Measurements from ENCODE around the gene LHB.

DNA sequence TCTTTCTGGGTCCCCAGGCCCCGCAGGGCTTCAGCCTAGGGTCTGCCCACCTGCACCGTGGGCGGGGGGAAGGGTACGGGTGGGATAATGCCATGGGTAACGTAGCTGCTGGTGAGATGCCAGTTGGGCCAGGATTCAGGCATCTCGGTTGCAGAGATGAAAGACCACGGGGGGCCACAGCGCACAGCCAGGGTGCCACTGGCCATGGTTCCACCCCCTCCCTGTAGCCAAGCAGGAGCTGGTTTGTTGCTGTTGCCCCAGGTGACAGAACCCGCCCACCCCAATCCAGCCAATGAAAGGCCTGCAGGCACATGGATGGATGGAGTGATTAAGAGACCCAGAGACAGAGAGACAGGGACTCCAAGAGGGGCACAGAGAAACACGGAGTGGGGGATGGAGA, 41.7 kb upstream of the LHB start:
- TF ChIP-seq, protein P1, sequence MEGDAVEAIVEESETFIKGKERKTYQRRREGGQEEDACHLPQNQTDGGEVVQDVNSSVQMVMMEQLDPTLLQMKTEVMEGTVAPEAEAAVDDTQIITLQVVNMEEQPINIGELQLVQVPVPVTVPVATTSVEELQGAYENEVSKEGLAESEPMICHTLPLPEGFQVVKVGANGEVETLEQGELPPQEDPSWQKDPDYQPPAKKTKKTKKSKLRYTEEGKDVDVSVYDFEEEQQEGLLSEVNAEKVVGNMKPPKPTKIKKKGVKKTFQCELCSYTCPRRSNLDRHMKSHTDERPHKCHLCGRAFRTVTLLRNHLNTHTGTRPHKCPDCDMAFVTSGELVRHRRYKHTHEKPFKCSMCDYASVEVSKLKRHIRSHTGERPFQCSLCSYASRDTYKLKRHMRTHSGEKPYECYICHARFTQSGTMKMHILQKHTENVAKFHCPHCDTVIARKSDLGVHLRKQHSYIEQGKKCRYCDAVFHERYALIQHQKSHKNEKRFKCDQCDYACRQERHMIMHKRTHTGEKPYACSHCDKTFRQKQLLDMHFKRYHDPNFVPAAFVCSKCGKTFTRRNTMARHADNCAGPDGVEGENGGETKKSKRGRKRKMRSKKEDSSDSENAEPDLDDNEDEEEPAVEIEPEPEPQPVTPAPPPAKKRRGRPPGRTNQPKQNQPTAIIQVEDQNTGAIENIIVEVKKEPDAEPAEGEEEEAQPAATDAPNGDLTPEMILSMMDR (IDR thresholded peaks at IDR 0.05; ENCODE audit: borderline replicate concordance, extremely low read depth, low read length, poor library complexity, severe bottlenecking) = no peak
- TF ChIP-seq EZH2 (IDR thresholded peaks at IDR 0.05; ENCODE audit: borderline replicate concordance, low read depth, low read length, severe bottlenecking) = no peak
